Mucosa of descending colon (tissue), 3 donors: ENCODE measurements around the gene METAP1D. TPM values are rescaled to one million over a fixed set of nuclear protein-coding genes. Genes with fewer than 3 reads are reported as not detected.

ENCODE experiments used
- ATAC-seq: fragments of 200-7000 bp; cut with Tn5 transposase; one replicate; pipeline ENCODE4 v1.9.1; 2020; ENCODE audit warnings: mild to moderate bottlenecking, moderate library complexity
- DNase-seq, 3 donors: peaks; one replicate each; pipeline ENCODE4 v3.0.0-alpha.2; 2020
- H3K36me3 ChIP-seq: fragments of 200-600 bp; one replicate; pipeline ENCODE4 v1.8.0; 2021; ENCODE audit warnings: low read depth, mild to moderate bottlenecking
- H3K4me1 ChIP-seq: fragments of 200-600 bp; one replicate; pipeline ENCODE4 v1.8.0; 2021; ENCODE audit warnings: low read depth, mild to moderate bottlenecking
- H3K4me3 ChIP-seq: fragments of 200-600 bp; one replicate; pipeline ENCODE4 v1.8.0; 2021; ENCODE audit warnings: mild to moderate bottlenecking
- H3K9me3 ChIP-seq: fragments of 200-600 bp; one replicate; pipeline ENCODE4 v1.8.0; 2021; ENCODE audit warnings: mild to moderate bottlenecking
- intact Hi-C, 2 donors: fragments of 100-400 bp; cut with DNase I in 1 of 2; cut with micrococcal nuclease in 1 of 2; formaldehyde crosslinking; loops; one replicate each; pipeline versions ENCODE4 v1.11.0 to v1.11.1; 2022; cut with DNase I, micrococcal nuclease
- total RNA-seq, 3 donors: library from RNA; stranded (reverse); fragmentation: NEBNext Ultra II Directional in 2 of 3; extraction: Animal tissue kit (Norgen Biotek cat#: 25700) in 2 of 3; gene quantifications; one replicate each; pipeline versions ENCODE4 v1.2.1 to v1.2.4, GENCODE V29; 2021 to 2023
- TF ChIP-seq, protein P1 (sequence below): fragments of 200-600 bp; IDR thresholded peaks from one replicate; pipeline ENCODE4 v1.8.0; 2022; ENCODE audit warnings: antibody characterized with exemption, mild to moderate bottlenecking
- donor health status: DM: no; HTN: no; CAD: no; lungs with moderate emphysema.
- donor health status: DM: no; HTN: no; CAD: no.
- donor health status: DM: no; HTN: yes; CAD: no.

Gene METAP1D
- total RNA-seq, 3 donors from 2014 or later = 5.5 to 10.4 (median 6.7) TPM

GRCh38 chr2:172086241-172087206 lies 86.8 kb downstream of the METAP1D start:
- ATAC-seq = peak; percentile 64
- intact Hi-C loops = no loop called here

GRCh38 chr2:172087207-172087779 lies 87.5 kb downstream of the METAP1D start:
- ATAC-seq (no peak), DNase-seq (peak in 1 of 3 donors; percentile 3)
- H3K9me3 ChIP-seq = no peaks in the 10 kb centered on the region
- H3K4me1 ChIP-seq = peaks cover 30% of the 10 kb centered on the region
- TF ChIP-seq, protein P1, sequence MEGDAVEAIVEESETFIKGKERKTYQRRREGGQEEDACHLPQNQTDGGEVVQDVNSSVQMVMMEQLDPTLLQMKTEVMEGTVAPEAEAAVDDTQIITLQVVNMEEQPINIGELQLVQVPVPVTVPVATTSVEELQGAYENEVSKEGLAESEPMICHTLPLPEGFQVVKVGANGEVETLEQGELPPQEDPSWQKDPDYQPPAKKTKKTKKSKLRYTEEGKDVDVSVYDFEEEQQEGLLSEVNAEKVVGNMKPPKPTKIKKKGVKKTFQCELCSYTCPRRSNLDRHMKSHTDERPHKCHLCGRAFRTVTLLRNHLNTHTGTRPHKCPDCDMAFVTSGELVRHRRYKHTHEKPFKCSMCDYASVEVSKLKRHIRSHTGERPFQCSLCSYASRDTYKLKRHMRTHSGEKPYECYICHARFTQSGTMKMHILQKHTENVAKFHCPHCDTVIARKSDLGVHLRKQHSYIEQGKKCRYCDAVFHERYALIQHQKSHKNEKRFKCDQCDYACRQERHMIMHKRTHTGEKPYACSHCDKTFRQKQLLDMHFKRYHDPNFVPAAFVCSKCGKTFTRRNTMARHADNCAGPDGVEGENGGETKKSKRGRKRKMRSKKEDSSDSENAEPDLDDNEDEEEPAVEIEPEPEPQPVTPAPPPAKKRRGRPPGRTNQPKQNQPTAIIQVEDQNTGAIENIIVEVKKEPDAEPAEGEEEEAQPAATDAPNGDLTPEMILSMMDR = no peak
- intact Hi-C loops = no loop called here
- no peak overlapping the region for H3K4me3 ChIP-seq
- H3K36me3 ChIP-seq = no peaks in the 10 kb centered on the region

More at GRCh38 chr2:172086241-172087206, 86.8 kb downstream of the METAP1D start:
- no peak overlapping the region for H3K4me3 ChIP-seq
- TF ChIP-seq, protein P1 = no peak
- H3K4me1 ChIP-seq = peaks cover 30% of the 10 kb centered on the region
- no peaks in the 10 kb centered on the region for H3K9me3 ChIP-seq
- H3K36me3 ChIP-seq = no peaks in the 10 kb centered on the region
- DNase-seq = peak in 2 of 3 donors; percentile 62 to 67

DNA sequence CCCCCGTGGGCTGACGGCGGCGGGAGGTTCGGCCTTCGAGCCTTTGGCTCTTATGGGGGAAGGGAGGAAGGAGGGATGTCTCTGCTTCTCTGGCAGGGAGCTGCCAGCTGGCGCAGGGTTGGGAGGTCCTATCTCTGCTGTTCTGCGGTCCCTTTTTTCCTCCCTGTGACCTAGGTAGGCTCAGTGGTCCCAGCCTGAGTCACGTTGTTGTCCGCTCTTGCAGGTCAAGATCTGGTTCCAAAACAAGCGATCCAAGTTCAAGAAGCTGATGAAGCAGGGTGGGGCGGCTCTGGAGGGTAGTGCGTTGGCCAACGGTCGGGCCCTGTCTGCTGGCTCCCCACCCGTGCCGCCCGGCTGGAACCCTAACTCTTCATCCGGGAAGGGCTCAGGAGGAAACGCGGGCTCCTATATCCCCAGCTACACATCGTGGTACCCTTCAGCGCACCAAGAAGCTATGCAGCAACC lies 88.1 kb downstream of the METAP1D start:
- no peaks in the 10 kb centered on the region for H3K36me3 ChIP-seq
- intact Hi-C loops = no loop called here
- DNase-seq (peak in 1 of 3 donors; percentile 1), ATAC-seq (no peak)
- TF ChIP-seq, protein P1 = no peak
- H3K4me1 ChIP-seq = peaks cover 30% of the 10 kb centered on the region
- no peak overlapping the region for H3K4me3 ChIP-seq
- no peaks in the 10 kb centered on the region for H3K9me3 ChIP-seq

GRCh38 chr2:172088245-172089004 lies 88.7 kb downstream of the METAP1D start:
- no peaks in the 10 kb centered on the region for H3K9me3 ChIP-seq
- intact Hi-C loops = no loop called here
- no peak for ATAC-seq
- peak in 1 of 3 donors; percentile 6 for DNase-seq
- no peak overlapping the region for H3K4me3 ChIP-seq
- H3K36me3 ChIP-seq = no peaks in the 10 kb centered on the region
- peaks cover 30% of the 10 kb centered on the region for H3K4me1 ChIP-seq
- TF ChIP-seq, protein P1 = no peak

- DNase-seq = no peak
- peaks cover 30% of the 10 kb centered on the region for H3K4me1 ChIP-seq
- H3K36me3 ChIP-seq = no peaks in the 10 kb centered on the region
- ATAC-seq = no peak
- H3K4me3 ChIP-seq = no peak overlapping the region
- TF ChIP-seq, protein P1 = no peak
- intact Hi-C loops = no loop called here
- H3K9me3 ChIP-seq = no peaks in the 10 kb centered on the region
Measured at GRCh38 chr2:172089005-172089504, 89.3 kb downstream of the METAP1D start.
